Kidney (tissue), 14 donors: ENCODE data around the gene MAP3K6. TPM values are rescaled to one million over a fixed set of nuclear protein-coding genes. Genes with fewer than 3 reads are reported as not detected.

Source experiments
- DNase-seq, 5 donors: peaks; one replicate each; pipeline ENCODE4 v3.0.0-alpha.2; 2013 to 2020
- FAIRE-seq: peaks from 2 replicates; lab custom pipeline; 2012; peaks lifted over from hg19 to GRCh38; lab: Jason Lieb, UNC
- H3K27ac ChIP-seq, 2 donors: one replicate each; pipeline ENCODE4 v1.7.0; 2013; ENCODE audit warnings: low read depth in 2 of 2, low read length in 2 of 2, inconsistent platforms in 1 of 2
- H3K27me3 ChIP-seq: one replicate; pipeline ENCODE4 v1.7.1; 2013; ENCODE audit warnings: low read length, inconsistent platforms; ENCODE audit not compliant: control insufficient read depth, insufficient read depth
- H3K36me3 ChIP-seq, 3 donors: one replicate each; pipeline versions ENCODE4 v1.7.0 to v1.7.1; 2013; ENCODE audit warnings: low read length in 3 of 3, control low read depth in 1 of 3, inconsistent platforms in 1 of 3; ENCODE audit not compliant: insufficient read depth in 3 of 3, control insufficient read depth in 2 of 3
- H3K4me1 ChIP-seq, 3 donors: one replicate each; pipeline versions ENCODE4 v1.7.0 to v1.7.1; 2013; ENCODE audit warnings: low read length in 3 of 3, inconsistent platforms in 1 of 3, low read depth in 1 of 3; ENCODE audit not compliant: control insufficient read depth in 2 of 3, insufficient read depth in 2 of 3
- H3K4me3 ChIP-seq, 3 donors: one replicate each; pipeline versions ENCODE4 v1.7.0 to v1.8.1; 2013; ENCODE audit warnings: low read length in 3 of 3, control low read depth in 1 of 3, inconsistent platforms in 1 of 3
- H3K9ac ChIP-seq, 3 donors: one replicate each; pipeline versions ENCODE4 v1.7.0 to v1.7.1; 2013; ENCODE audit warnings: low read length in 3 of 3, control low read depth in 1 of 3, inconsistent platforms in 1 of 3
- H3K9me3 ChIP-seq, 3 donors: one replicate each; pipeline versions ENCODE4 v1.7.0 to v1.7.1; 2013; ENCODE audit warnings: low read length in 3 of 3, control low read depth in 1 of 3, inconsistent platforms in 1 of 3; ENCODE audit not compliant: control insufficient read depth in 2 of 3, insufficient read depth in 1 of 3
- intact Hi-C: fragments of 100-400 bp; cut with DNase I; formaldehyde crosslinking; loops from one replicate; pipeline ENCODE4 v1.11.1; 2022
- polyA plus RNA-seq: library from polyadenylated mRNA; stranded (reverse); fragments of 350-450 nt; fragmentation: Illumina TruSeq; extraction: RNeasy Lipid Tissue Mini Kit (QIAGEN cat#74804); gene quantifications from one replicate; pipeline ENCODE4 v1.2.3, GENCODE V29; 2014; ENCODE audit warnings: low read depth, low replicate concordance; ENCODE audit not compliant: insufficient read depth
- total RNA-seq: library from RNA; stranded (reverse); fragmentation: NEBNext Ultra II Directional; extraction: Animal tissue kit (Norgen Biotek cat#: 25700); gene quantifications from one replicate; pipeline ENCODE4 v1.2.1, GENCODE V29; 2021
- TF ChIP-seq, protein P1 (sequence below): IDR thresholded peaks from 3 replicates; pipeline ENCODE4 v1.5.1; 2012; ENCODE audit warnings: mild to moderate bottlenecking, moderate library complexity, borderline replicate concordance; ENCODE audit not compliant: insufficient read depth; ENCODE audit errors: extremely low read depth
- donor health status: control.
- donor health status: control.
- donor health status: control.
- donor health status: control.
- donor health status: control.
- donor health status: DM: yes; HTN: yes; CAD: no.
- donor health status: Normal renal cell carcinoma (clear cell type).

MAP3K6 gene
- total and polyA plus RNA-seq, 2 donors from 2014 or later, result 59.7 to 86.7 TPM

DNA sequence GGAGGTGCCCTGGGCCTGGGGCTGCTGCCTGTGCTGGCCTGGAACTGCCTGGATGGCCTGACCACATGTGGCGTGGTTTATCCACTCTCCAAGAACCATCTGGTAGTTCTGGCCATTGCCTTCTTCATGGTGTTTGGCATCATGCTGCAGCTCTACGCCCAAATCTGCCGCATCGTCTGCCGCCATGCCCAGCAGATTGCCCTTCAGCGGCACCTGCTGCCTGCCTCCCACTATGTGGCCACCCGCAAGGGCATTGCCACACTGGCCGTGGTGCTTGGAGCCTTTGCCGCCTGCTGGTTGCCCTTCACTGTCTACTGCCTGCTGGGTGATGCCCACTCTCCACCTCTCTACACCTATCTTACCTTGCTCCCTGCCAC lies 27.5 kb upstream of the MAP3K6 start:
- H3K9me3 ChIP-seq, result no peaks in the 10 kb centered on the region
- TF ChIP-seq, protein P1, sequence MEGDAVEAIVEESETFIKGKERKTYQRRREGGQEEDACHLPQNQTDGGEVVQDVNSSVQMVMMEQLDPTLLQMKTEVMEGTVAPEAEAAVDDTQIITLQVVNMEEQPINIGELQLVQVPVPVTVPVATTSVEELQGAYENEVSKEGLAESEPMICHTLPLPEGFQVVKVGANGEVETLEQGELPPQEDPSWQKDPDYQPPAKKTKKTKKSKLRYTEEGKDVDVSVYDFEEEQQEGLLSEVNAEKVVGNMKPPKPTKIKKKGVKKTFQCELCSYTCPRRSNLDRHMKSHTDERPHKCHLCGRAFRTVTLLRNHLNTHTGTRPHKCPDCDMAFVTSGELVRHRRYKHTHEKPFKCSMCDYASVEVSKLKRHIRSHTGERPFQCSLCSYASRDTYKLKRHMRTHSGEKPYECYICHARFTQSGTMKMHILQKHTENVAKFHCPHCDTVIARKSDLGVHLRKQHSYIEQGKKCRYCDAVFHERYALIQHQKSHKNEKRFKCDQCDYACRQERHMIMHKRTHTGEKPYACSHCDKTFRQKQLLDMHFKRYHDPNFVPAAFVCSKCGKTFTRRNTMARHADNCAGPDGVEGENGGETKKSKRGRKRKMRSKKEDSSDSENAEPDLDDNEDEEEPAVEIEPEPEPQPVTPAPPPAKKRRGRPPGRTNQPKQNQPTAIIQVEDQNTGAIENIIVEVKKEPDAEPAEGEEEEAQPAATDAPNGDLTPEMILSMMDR, result no peak
- no peaks in the 10 kb centered on the region for H3K27me3 ChIP-seq
- no peak for FAIRE-seq
- DNase-seq, result no peak
- H3K4me1 ChIP-seq, result peaks cover 5 to 16% (median 10%) of the 10 kb centered on the region in 3 donors
- no peaks in the 10 kb centered on the region for H3K36me3 ChIP-seq
- intact Hi-C loops, result loop anchor here (5.0 kb wide), 1 partner anchor 92 kb away; no protein-coding TSS in a partner anchor
- H3K9ac ChIP-seq, result no peak overlapping the region
- H3K4me3 ChIP-seq, result no peak overlapping the region
- no peak overlapping the region for H3K27ac ChIP-seq

DNA sequence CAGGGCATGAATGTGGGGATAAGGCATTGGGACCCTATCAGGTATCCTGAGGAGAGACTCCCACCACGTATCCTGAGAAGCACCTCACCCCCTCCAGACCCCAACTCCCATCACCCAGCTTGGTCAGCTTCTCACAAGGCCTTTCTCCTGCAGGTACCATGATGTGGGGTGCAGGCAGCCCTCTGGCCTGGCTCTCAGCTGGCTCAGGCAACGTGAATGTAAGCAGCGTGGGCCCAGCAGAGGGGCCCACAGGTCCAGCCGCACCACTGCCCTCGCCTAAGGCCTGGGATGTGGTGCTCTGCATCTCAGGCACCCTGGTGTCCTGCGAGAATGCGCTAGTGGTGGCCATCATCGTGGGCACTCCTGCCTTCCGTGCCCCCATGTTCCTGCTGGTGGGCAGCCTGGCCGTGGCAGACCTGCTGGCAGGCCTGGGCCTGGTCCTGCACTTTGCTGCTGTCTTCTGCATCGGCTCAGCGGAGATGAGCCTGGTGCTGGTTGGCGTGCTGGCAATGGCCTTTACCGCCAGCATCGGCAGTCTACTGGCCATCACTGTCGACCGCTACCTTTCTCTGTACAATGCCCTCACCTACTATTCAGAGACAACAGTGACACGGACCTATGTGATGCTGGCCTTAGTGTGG lies 27.0 kb upstream of the MAP3K6 start:
- Histone ChIP-seq H3K4me3 (no peak overlapping the region), H3K27ac (no peak overlapping the region), H3K36me3 (no peaks in the 10 kb centered on the region), H3K9ac (no peak overlapping the region), H3K9me3 (no peaks in the 10 kb centered on the region), H3K27me3 (no peaks in the 10 kb centered on the region), H3K4me1 (peaks cover under 1 to 16% (median 10%) of the 10 kb centered on the region in 3 donors)
- DNase-seq (no peak), FAIRE-seq (no peak)
- intact Hi-C loops, result loop anchor here (5.0 kb wide), 1 partner anchor 91 kb away; no protein-coding TSS in a partner anchor
- TF ChIP-seq, protein P1, result no peak

DNA sequence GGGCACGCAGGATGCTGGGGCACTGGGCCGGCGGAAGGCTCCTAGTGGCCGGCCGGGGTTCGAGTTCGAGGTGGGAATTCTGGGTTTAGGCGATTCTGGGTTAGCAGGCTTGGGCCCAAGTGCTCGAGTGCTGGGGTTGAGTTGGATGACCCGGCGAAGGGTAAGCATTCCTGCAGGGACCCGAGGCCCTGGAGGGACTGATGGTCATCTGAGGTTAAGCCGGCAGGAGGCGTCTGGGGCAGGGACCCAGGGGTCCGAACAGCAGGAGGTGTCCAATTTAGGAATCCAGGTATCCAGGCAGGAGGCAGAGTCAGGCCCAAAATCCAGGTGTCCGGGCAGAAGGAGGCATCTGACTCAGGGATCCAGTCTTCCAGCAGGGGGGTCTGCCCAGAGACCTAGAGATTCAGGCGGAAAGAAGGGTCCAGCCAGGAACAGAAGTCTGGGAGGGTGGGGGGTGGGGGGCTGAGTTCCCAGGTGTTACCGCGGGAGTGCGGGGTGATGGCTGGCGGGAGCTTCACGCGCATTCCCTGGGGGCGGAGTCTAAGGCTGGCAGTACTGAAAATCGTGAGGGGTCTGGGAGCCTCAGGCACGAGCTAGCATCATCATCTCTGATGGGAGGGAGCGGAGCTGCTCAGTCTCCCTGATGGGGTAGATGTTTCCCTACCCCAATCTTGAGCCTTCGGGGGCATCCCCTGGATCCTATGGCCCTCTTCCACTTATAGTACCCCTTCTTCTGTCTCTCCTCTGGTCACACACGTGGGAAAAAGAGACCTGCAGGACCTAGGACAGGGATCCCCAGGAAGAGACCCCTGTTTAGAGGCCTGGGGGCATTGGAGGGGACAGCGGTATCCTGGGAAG lies 26.2 kb upstream of the MAP3K6 start:
- peak overlapping the region in 1 of 2 donors; percentile 37 for H3K27ac ChIP-seq
- no peak for FAIRE-seq

More for the DNA sequence above, 26.2 kb upstream of the MAP3K6 start:
- TF ChIP-seq, protein P1, result no peak
- DNase-seq, result peak in 1 of 5 donors; percentile 34
- Histone ChIP-seq H3K4me3 (peak overlapping the region; percentile 18 to 57 (median 26)), H3K9me3 (no peaks in the 10 kb centered on the region), H3K27me3 (no peaks in the 10 kb centered on the region), H3K4me1 (peaks cover 0 to 16% (median 10%) of the 10 kb centered on the region in 3 donors), H3K36me3 (no peaks in the 10 kb centered on the region), H3K9ac (peak overlapping the region in 2 of 3 donors; percentile 65 to 81)
- intact Hi-C loops, result loop anchor here (5.0 kb wide), 1 partner anchor 91 kb away; no protein-coding TSS in a partner anchor
